Mesendoderm (in vitro differentiated cells): Measurements from ENCODE around the gene TFAP2B.

Source experiments
- DNase-seq: peaks from one replicate; pipeline ENCODE4 v3.0.0; 2013
- H2AK5ac ChIP-seq: 2 replicates; pipeline ENCODE4 v1.6.1; 2013; ENCODE audit warnings: low read length, inconsistent platforms
- H2BK120ac ChIP-seq: 2 replicates; pipeline ENCODE4 v1.6.1; 2013; ENCODE audit warnings: low read depth, mild to moderate bottlenecking, low read length, moderate library complexity, mixed read lengths
- H2BK15ac ChIP-seq: replicated peaks from 2 replicates; pipeline ENCODE4 v1.6.1; 2013; ENCODE audit warnings: low read depth, mild to moderate bottlenecking, moderate library complexity
- H2BK5ac ChIP-seq: 2 replicates; pipeline ENCODE4 v1.6.1; 2013; ENCODE audit warnings: low read length, inconsistent platforms
- H3K18ac ChIP-seq: 2 replicates; pipeline ENCODE4 v1.6.1; 2013; ENCODE audit warnings: mild to moderate bottlenecking, low read length, mixed read lengths
- H3K23ac ChIP-seq: one replicate; pipeline ENCODE4 v1.6.1; 2013; ENCODE audit warnings: low read length
- H3K27ac ChIP-seq: 2 replicates; pipeline ENCODE4 v1.5.1; 2013; ENCODE audit warnings: low read depth, mild to moderate bottlenecking, inconsistent platforms, low read length, moderate library complexity
- H3K27me3 ChIP-seq: 2 replicates; pipeline ENCODE4 v1.6.1; 2013; ENCODE audit warnings: low read length, control low read depth, mild to moderate bottlenecking, inconsistent platforms; ENCODE audit not compliant: insufficient read depth, poor library complexity
- H3K36me3 ChIP-seq: 2 replicates; pipeline ENCODE4 v1.6.1; 2013; ENCODE audit warnings: low read length, inconsistent platforms; ENCODE audit not compliant: control insufficient read depth, insufficient read depth
- H3K4ac ChIP-seq: one replicate; pipeline ENCODE4 v1.6.1; 2013; ENCODE audit warnings: low read depth, mild to moderate bottlenecking, low read length, moderate library complexity
- H3K4me1 ChIP-seq: 2 replicates; pipeline ENCODE4 v1.6.1; 2013; ENCODE audit warnings: low read depth, low read length, inconsistent platforms; ENCODE audit not compliant: control insufficient read depth
- H3K4me2 ChIP-seq: 2 replicates; pipeline ENCODE4 v1.6.1; 2013; ENCODE audit warnings: low read length
- H3K4me3 ChIP-seq: 2 replicates; pipeline ENCODE4 v1.5.1; 2013; ENCODE audit warnings: mild to moderate bottlenecking, low read length
- H3K56ac ChIP-seq: one replicate; pipeline ENCODE4 v1.6.1; 2013; ENCODE audit warnings: low read length
- H3K79me1 ChIP-seq: 2 replicates; pipeline ENCODE4 v1.6.1; 2013; ENCODE audit warnings: low read length, inconsistent platforms
- H3K79me2 ChIP-seq: 2 replicates; pipeline ENCODE4 v1.6.1; 2013; ENCODE audit warnings: mild to moderate bottlenecking, low read length; ENCODE audit not compliant: control insufficient read depth, insufficient read depth
- H3K9ac ChIP-seq: 2 replicates; pipeline ENCODE4 v1.6.1; 2013; ENCODE audit warnings: low read length, inconsistent platforms
- H4K5ac ChIP-seq: one replicate; pipeline ENCODE4 v1.6.1; 2013; ENCODE audit warnings: low read length
- H4K8ac ChIP-seq: one replicate; pipeline ENCODE4 v1.6.1; 2013; ENCODE audit warnings: low read depth, mild to moderate bottlenecking, control low read depth, low read length, moderate library complexity
- WGBS: extraction: QIAGEN DNeasy Blood & Tissue Kit; methylation state at CpG from one replicate; pipeline ENCODE4 v1.1.7; 2013; ENCODE audit warnings: low lambda C conversion rate, missing lambda C conversion rate; ENCODE audit not compliant: insufficient coverage; ENCODE audit errors: extremely low coverage; 5-methylcytosine and 5-hydroxymethylcytosine counted together

TFAP2B gene

DNA sequence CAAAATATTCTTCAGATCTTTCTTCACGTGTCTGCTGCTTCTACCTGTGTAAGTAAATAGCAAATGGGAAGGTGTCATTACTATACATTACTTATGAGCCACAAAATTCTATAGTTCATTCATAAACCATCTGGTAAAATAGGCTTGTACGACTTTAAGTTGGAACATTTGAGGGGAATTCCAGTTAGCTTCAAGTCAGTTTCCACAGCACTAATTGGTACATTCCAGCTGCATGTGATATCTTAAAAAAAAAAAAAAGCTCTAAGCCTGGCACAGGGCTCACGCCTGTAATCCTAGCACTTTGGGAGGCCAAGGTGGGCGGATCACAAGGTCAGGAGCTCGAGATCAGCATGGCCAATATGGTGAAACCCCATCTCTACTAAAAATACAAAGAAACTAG lies 23.1 kb upstream of the TFAP2B start:
- Histone ChIP-seq H4K8ac (no peak overlapping the region), H2BK5ac (no peak overlapping the region), H2BK120ac (no peak overlapping the region), H3K56ac (no peak overlapping the region), H4K5ac (no peak overlapping the region), H3K9ac (no peak overlapping the region), H3K27ac (no peak overlapping the region), H3K23ac (no peak overlapping the region), H3K4me1 (no peaks in the 10 kb centered on the region), H3K4me3 (no peak overlapping the region), H2AK5ac (no peak overlapping the region), H3K79me1 (no peaks in the 10 kb centered on the region), H3K27me3 (no peaks in the 10 kb centered on the region), H3K4me2 (no peak overlapping the region), H3K36me3 (no peaks in the 10 kb centered on the region), H3K4ac (no peak overlapping the region), H2BK15ac (no peak overlapping the region), H3K79me2 (no peaks in the 10 kb centered on the region), H3K18ac (no peak overlapping the region)
- WGBS, result no CpG with 5 or more reads among the region's 5 CpGs
- DNase-seq, result no peak

DNA sequence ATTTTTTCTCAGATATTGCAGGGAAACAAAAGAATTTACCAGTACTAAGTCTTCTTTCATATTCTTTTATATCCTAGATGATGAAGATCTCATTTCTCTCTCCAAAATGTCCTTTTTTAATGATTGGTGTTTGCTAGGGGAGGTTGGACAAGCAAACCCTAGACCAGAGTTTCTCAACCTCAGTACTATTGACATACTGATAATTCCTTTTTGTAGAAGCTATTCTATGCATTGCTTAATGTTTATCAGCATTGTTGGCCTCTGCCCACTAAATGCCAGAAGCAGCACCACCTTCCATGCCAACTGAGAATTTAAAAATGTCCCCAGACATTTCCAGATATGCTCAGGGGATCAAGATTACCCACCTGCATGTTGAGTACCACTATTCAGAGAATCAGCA lies 14.4 kb upstream of the TFAP2B start:
- no peak for DNase-seq
- Histone ChIP-seq H3K79me2 (no peaks in the 10 kb centered on the region), H3K23ac (no peak overlapping the region), H2AK5ac (no peak overlapping the region), H2BK120ac (no peak overlapping the region), H3K27ac (no peak overlapping the region), H3K27me3 (no peaks in the 10 kb centered on the region), H4K8ac (no peak overlapping the region), H3K4me2 (no peak overlapping the region), H3K4me1 (no peaks in the 10 kb centered on the region), H3K18ac (no peak overlapping the region), H4K5ac (no peak overlapping the region), H3K4ac (no peak overlapping the region), H3K79me1 (no peaks in the 10 kb centered on the region), H3K9ac (no peak overlapping the region), H3K4me3 (no peak overlapping the region), H3K36me3 (no peaks in the 10 kb centered on the region), H2BK15ac (no peak overlapping the region), H3K56ac (no peak overlapping the region), H2BK5ac (no peak overlapping the region)

DNA sequence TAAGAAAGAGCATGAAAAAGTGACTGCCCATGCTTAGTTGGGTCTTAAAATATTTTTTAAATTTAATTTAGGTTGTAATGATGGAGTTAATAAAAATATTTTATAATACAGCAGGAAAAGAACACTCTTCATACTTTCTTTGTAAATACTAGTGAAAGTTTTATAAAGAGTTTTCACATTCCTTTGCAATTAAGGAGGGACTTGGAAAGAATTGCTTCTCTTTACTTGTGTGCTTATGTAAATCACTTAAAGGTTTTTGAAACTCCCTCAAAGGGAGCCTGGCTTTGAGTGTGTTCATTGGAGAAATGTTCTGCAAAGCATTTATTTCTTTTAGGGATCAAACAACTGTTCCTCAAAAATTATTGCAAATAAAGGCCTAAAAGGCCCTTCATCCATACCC lies 11.6 kb upstream of the TFAP2B start:
- no peak overlapping the region for H2BK5ac ChIP-seq
- no peak overlapping the region for H3K27ac ChIP-seq
- no peaks in the 10 kb centered on the region for H3K79me2 ChIP-seq
- H3K79me1 ChIP-seq, result no peaks in the 10 kb centered on the region
- no peak overlapping the region for H3K18ac ChIP-seq
- no peak overlapping the region for H3K4ac ChIP-seq
- no peak overlapping the region for H4K5ac ChIP-seq
- no peak overlapping the region for H3K4me2 ChIP-seq
- H3K23ac ChIP-seq, result no peak overlapping the region
- H3K27me3 ChIP-seq, result no peaks in the 10 kb centered on the region
- no peaks in the 10 kb centered on the region for H3K4me1 ChIP-seq
- H2BK15ac ChIP-seq, result no peak overlapping the region
- H2BK120ac ChIP-seq, result no peak overlapping the region
- no peak for DNase-seq
- H3K36me3 ChIP-seq, result no peaks in the 10 kb centered on the region
- no peak overlapping the region for H4K8ac ChIP-seq
- no peak overlapping the region for H3K56ac ChIP-seq
- H3K4me3 ChIP-seq, result no peak overlapping the region
- no peak overlapping the region for H2AK5ac ChIP-seq
- H3K9ac ChIP-seq, result no peak overlapping the region

DNA sequence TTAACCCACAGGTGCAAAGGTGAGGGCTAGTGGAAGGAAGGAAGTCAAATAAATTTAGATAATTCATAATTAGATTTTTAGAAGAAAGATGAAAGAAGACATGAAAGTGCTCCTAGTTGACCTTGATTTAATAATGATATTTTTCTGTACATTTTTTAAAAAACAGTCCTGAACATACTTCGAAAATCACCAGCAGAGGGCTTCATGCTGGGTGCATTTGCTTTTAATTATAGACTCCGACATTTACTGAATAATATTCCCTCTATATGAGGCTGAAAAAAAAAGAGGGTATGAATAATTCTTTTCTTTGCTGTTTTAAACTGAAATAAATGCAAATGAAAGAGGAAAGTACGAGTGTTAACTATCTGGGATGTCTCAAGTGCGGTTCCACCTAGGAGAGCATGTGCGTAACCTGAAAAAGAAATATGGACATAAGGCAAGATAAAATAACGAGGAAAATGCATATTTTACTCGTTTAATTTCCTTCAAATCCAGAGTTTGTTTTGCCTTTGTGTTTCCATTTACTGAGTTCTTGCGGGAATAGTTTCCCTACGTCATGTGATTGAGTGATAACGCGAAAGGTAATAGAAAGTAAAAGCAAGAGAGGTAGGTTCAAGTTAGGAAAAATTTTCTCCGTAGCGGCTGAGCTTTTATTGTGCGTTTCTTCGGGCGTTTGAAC lies 3.1 kb upstream of the TFAP2B start:
- no peak overlapping the region for H3K9ac ChIP-seq
- no peak overlapping the region for H4K8ac ChIP-seq
- H2BK5ac ChIP-seq, result no peak overlapping the region
- H2BK120ac ChIP-seq, result no peak overlapping the region
- H3K4me3 ChIP-seq, result no peak overlapping the region
- H2BK15ac ChIP-seq, result no peak overlapping the region
- no peak overlapping the region for H3K18ac ChIP-seq
- peaks cover 29% of the 10 kb centered on the region for H3K27me3 ChIP-seq
- no peak overlapping the region for H3K56ac ChIP-seq
- H4K5ac ChIP-seq, result no peak overlapping the region
- no peak overlapping the region for H2AK5ac ChIP-seq
- no peak for DNase-seq
- WGBS, result no CpG with 5 or more reads among the region's 16 CpGs
- H3K4ac ChIP-seq, result no peak overlapping the region
- H3K4me1 ChIP-seq, result no peaks in the 10 kb centered on the region
- H3K4me2 ChIP-seq, result peak overlapping the region; percentile 19
- no peaks in the 10 kb centered on the region for H3K36me3 ChIP-seq
- H3K79me1 ChIP-seq, result no peaks in the 10 kb centered on the region
- no peak overlapping the region for H3K27ac ChIP-seq
- no peaks in the 10 kb centered on the region for H3K79me2 ChIP-seq
- H3K23ac ChIP-seq, result no peak overlapping the region

DNA sequence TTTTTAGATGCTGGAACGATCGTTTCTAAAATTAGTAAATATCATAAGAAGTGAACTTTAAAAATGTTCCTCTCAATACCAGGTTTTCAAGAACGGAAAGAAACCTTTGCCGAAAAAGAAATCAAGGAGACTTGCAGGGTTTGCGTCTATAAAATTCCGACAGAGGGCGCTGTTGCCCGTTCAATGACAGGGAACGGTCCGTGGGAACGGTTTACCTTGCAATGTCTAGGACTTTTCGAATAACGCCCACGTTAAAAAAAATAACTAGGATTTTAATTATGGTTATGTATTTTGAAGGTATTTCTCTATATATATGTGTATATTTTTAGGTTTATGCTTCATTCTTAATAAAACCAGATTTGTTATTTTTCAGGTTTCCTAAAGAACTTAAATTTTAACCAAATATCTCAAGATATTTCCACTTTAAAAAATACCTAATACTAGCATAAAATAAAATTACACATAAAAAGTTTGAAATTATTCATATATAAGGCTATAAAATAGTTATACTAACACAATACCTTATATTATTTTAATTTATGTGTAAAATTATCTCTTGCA lies 2.5 kb upstream of the TFAP2B start:
- Histone ChIP-seq H4K8ac (no peak overlapping the region), H3K4me2 (peak overlapping the region; percentile 19), H3K23ac (no peak overlapping the region), H3K27me3 (peaks cover 35% of the 10 kb centered on the region), H3K9ac (no peak overlapping the region), H3K4me1 (no peaks in the 10 kb centered on the region), H2BK120ac (no peak overlapping the region), H4K5ac (no peak overlapping the region), H3K27ac (no peak overlapping the region), H3K79me1 (no peaks in the 10 kb centered on the region), H2AK5ac (no peak overlapping the region), H3K79me2 (no peaks in the 10 kb centered on the region), H3K36me3 (no peaks in the 10 kb centered on the region), H3K18ac (no peak overlapping the region), H2BK5ac (no peak overlapping the region), H2BK15ac (no peak overlapping the region), H3K4ac (no peak overlapping the region), H3K4me3 (no peak overlapping the region), H3K56ac (no peak overlapping the region)
- WGBS, result no CpG with 5 or more reads among the region's 14 CpGs
- DNase-seq, result peak; percentile 77
